ENCODE measurements around the gene SCAI. TPM values are rescaled to one million over a fixed set of nuclear protein-coding genes. Genes with fewer than 3 reads are reported as not detected.

Gene SCAI
- total RNA-seq, 2 experiments from 2014 or later: 21.5 to 25.0 TPM

DNA sequence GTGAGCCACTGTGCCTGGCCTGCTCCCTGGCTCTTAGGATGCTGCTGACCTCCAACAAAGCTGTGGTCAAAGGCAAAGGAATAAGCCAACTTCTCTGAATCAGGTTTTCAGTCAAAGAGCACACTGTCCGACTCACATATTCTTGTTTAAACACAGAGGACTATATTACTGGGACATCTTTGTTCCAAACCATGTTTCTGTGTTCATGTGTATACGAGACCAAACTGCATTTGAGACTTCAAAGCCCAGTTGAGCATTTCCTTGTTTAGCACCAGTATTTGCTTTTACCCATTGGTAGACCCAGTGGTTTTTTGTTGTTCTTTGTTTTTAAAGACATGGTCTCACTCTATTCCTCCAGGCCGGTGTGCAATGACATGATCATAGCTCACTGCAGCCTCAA lies 100.2 kb downstream of the SCAI start:
- Histone ChIP-seq H2AFZ (ENCODE audit: low read length) (no peak overlapping the region), H3K79me2 (ENCODE audit: insufficient read depth, low read depth, low read length) (no peaks in the 10 kb centered on the region), H3K36me3 (ENCODE audit: insufficient read depth, low read length) (peaks cover 21% of the 10 kb centered on the region), H3K4me2 (ENCODE audit: low read length) (no peak overlapping the region), H3K27ac (ENCODE audit: low read depth, low read length, poor library complexity, severe bottlenecking) (no peak overlapping the region), H3K4me1 (ENCODE audit: insufficient read depth, low read length, poor library complexity, severe bottlenecking) (no peaks in the 10 kb centered on the region), H3K4me3 (ENCODE audit: low read depth, low read length, poor library complexity, severe bottlenecking) (no peak overlapping the region), H3K9me2 (ENCODE audit: insufficient read depth, low read length) (no peaks in the 10 kb centered on the region), H4K20me1 (ENCODE audit: insufficient read depth, low read length) (no peaks in the 10 kb centered on the region), H3K9me3 (ENCODE audit: low read length) (no peaks in the 10 kb centered on the region)
- DNase-seq (ENCODE audit: low spot score): no peak
- ChIA-PET CTCF (ENCODE audit: unreplicated experiment) (interaction anchor here (0.6 kb wide), 1 partner anchor 40 kb away, joined by 3 read pairs; no protein-coding TSS in a partner anchor), POLR2A (interaction anchor here (0.6 to 0.9 kb wide), 2 partner anchors 9 to 35 kb away, joined by 3 to 4 read pairs; no protein-coding TSS in a partner anchor)
- intact Hi-C loops (cut with micrococcal nuclease; ENCODE audit: unreplicated experiment): no loop called here
- no peak for TF ChIP-seq EZH2phosphoT487 (IDR thresholded peaks at IDR 0.05; ENCODE audit: borderline replicate concordance, low read depth, low read length)
- TF ChIP-seq, protein P1, sequence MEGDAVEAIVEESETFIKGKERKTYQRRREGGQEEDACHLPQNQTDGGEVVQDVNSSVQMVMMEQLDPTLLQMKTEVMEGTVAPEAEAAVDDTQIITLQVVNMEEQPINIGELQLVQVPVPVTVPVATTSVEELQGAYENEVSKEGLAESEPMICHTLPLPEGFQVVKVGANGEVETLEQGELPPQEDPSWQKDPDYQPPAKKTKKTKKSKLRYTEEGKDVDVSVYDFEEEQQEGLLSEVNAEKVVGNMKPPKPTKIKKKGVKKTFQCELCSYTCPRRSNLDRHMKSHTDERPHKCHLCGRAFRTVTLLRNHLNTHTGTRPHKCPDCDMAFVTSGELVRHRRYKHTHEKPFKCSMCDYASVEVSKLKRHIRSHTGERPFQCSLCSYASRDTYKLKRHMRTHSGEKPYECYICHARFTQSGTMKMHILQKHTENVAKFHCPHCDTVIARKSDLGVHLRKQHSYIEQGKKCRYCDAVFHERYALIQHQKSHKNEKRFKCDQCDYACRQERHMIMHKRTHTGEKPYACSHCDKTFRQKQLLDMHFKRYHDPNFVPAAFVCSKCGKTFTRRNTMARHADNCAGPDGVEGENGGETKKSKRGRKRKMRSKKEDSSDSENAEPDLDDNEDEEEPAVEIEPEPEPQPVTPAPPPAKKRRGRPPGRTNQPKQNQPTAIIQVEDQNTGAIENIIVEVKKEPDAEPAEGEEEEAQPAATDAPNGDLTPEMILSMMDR (conservative IDR thresholded peaks at IDR 0.05; ENCODE audit: low read length): no peak
- no TSS peak for BruUV-seq (replicated peaks)

DNA sequence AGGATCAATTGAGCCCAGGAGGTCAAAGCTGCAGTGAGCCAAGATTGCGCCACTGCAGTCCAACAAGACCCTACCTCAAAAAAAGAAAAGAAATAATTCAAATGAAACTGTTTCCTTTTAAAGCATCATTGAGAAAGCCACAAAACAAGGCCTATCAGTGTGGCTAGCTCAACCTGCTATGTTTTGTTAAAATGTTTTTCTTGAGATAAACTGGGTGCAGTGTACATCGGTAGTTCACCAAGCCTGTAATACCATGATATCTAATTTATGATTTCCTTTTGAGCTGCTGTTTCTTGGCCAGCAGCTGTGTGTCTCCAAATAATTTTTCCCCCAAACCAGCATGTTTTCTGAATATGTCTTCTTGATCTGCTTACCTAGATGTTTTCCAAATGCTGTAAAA lies 105.2 kb downstream of the SCAI start:
- no peak overlapping the region for H3K4me3 ChIP-seq (ENCODE audit: low read depth, low read length, poor library complexity, severe bottlenecking)
- no peak overlapping the region for H3K4me2 ChIP-seq (ENCODE audit: low read length)
- ChIA-PET CTCF (ENCODE audit: unreplicated experiment) (no interaction called here), POLR2A (interaction anchor here (0.5 kb wide), 1 partner anchor 76 kb away, joined by 3 read pairs; no protein-coding TSS in a partner anchor)
- intact Hi-C loops (cut with micrococcal nuclease; ENCODE audit: unreplicated experiment): no loop called here
- H3K36me3 ChIP-seq (ENCODE audit: insufficient read depth, low read length): no peaks in the 10 kb centered on the region
- no peaks in the 10 kb centered on the region for H3K9me3 ChIP-seq (ENCODE audit: low read length)
- no peak for DNase-seq (ENCODE audit: low spot score)
- no TSS peak for BruUV-seq (replicated peaks)
- H3K4me1 ChIP-seq (ENCODE audit: insufficient read depth, low read length, poor library complexity, severe bottlenecking): no peaks in the 10 kb centered on the region
- H3K27ac ChIP-seq (ENCODE audit: low read depth, low read length, poor library complexity, severe bottlenecking): no peak overlapping the region
- no peaks in the 10 kb centered on the region for H3K9me2 ChIP-seq (ENCODE audit: insufficient read depth, low read length)
- H4K20me1 ChIP-seq (ENCODE audit: insufficient read depth, low read length): no peaks in the 10 kb centered on the region
- TF ChIP-seq, protein P1 (conservative IDR thresholded peaks at IDR 0.05; ENCODE audit: low read length): no peak
- no peak for TF ChIP-seq EZH2phosphoT487 (IDR thresholded peaks at IDR 0.05; ENCODE audit: borderline replicate concordance, low read depth, low read length)
- H3K79me2 ChIP-seq (ENCODE audit: insufficient read depth, low read depth, low read length): no peaks in the 10 kb centered on the region
- no peak overlapping the region for H2AFZ ChIP-seq (ENCODE audit: low read length)

DNA sequence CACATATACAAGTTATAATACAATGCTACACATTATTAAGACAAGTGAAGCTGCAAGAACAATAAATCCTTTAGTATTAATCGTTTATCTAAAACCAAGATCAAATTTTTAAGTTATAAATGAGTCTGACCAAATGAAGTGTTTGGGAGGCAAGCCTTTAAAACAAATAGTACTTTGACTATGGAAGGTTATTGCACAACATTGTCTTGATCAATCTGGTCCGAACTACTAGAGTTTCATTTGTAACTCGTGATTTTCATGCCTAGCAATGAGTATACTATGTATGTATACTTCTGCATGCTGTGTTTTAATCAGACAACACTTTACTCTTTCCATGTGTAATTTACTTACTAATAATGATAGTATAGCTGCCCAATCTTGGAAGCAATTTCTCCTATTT lies 115.3 kb downstream of the SCAI start:
- no peak for DNase-seq (ENCODE audit: low spot score)
- no peaks in the 10 kb centered on the region for H3K9me2 ChIP-seq (ENCODE audit: insufficient read depth, low read length)
- H3K4me1 ChIP-seq (ENCODE audit: insufficient read depth, low read length, poor library complexity, severe bottlenecking): no peaks in the 10 kb centered on the region
- no peaks in the 10 kb centered on the region for H3K9me3 ChIP-seq (ENCODE audit: low read length)
- CTCF ChIA-PET (ENCODE audit: unreplicated experiment): no interaction called here
- H3K36me3 ChIP-seq (ENCODE audit: insufficient read depth, low read length): peaks cover 46% of the 10 kb centered on the region
- no TSS peak for BruUV-seq (replicated peaks)
- H3K4me2 ChIP-seq (ENCODE audit: low read length): no peak overlapping the region
- no peak overlapping the region for H2AFZ ChIP-seq (ENCODE audit: low read length)
- no peaks in the 10 kb centered on the region for H3K79me2 ChIP-seq (ENCODE audit: insufficient read depth, low read depth, low read length)
- no peaks in the 10 kb centered on the region for H4K20me1 ChIP-seq (ENCODE audit: insufficient read depth, low read length)
- intact Hi-C loops (cut with micrococcal nuclease; ENCODE audit: unreplicated experiment): no loop called here
- TF ChIP-seq EZH2phosphoT487 (IDR thresholded peaks at IDR 0.05; ENCODE audit: borderline replicate concordance, low read depth, low read length): no peak
- TF ChIP-seq, protein P1 (conservative IDR thresholded peaks at IDR 0.05; ENCODE audit: low read length): no peak
- H3K27ac ChIP-seq (ENCODE audit: low read depth, low read length, poor library complexity, severe bottlenecking): no peak overlapping the region
- H3K4me3 ChIP-seq (ENCODE audit: low read depth, low read length, poor library complexity, severe bottlenecking): no peak overlapping the region
- POLR2A ChIA-PET: interaction anchor here (0.6 kb wide), 1 partner anchor 145 kb away, joined by 4 read pairs; no protein-coding TSS in a partner anchor

Data from OCI-LY7 (cell line).